HG03558 (cell line): ENCODE data around the gene ANKRD29.

Experiments used
- ATAC-seq: cut with Tn5 transposase; IDR thresholded peaks from one replicate; pipeline ENCODE4 v1.9.1; 2021; ENCODE audit warnings: moderate number of reproducible peaks; ENCODE audit not compliant: unreplicated experiment; ENCODE audit errors: extremely low read depth

The ANKRD29 gene

GRCh38 chr18:23688528-23688927, 25.8 kb upstream of the ANKRD29 start:
- no peak for ATAC-seq

GRCh38 chr18:23684515-23685197, 21.9 kb upstream of the ANKRD29 start:
- no peak for ATAC-seq

- no peak for ATAC-seq
These were observed 21.0 kb upstream of the ANKRD29 start for GRCh38 chr18:23683671-23684070.

- ATAC-seq: no peak
These were observed 20.4 kb upstream of the ANKRD29 start for GRCh38 chr18:23683155-23683554.

- no peak for ATAC-seq
These were observed 19.8 kb upstream of the ANKRD29 start for GRCh38 chr18:23682472-23682871.

GRCh38 chr18:23682045-23682444, 19.3 kb upstream of the ANKRD29 start:
- ATAC-seq: no peak

- no peak for ATAC-seq
These were observed 13.2 kb upstream of the ANKRD29 start for GRCh38 chr18:23675896-23676295.

GRCh38 chr18:23675236-23675635, 12.5 kb upstream of the ANKRD29 start:
- no peak for ATAC-seq

GRCh38 chr18:23673725-23674124, 11.0 kb upstream of the ANKRD29 start:
- ATAC-seq: no peak

- no peak for ATAC-seq
These were observed 8.9 kb upstream of the ANKRD29 start for GRCh38 chr18:23671564-23671963.

GRCh38 chr18:23669804-23670405, 7.2 kb upstream of the ANKRD29 start:
- ATAC-seq: no peak

GRCh38 chr18:23669202-23669766, 6.6 kb upstream of the ANKRD29 start:
- no peak for ATAC-seq

- ATAC-seq: no peak
These were observed 6.0 kb upstream of the ANKRD29 start for GRCh38 chr18:23668731-23669130.

GRCh38 chr18:23667114-23667513, 4.4 kb upstream of the ANKRD29 start:
- no peak for ATAC-seq

- ATAC-seq: no peak
These were observed 2.0 kb upstream of the ANKRD29 start for GRCh38 chr18:23664674-23665073.

GRCh38 chr18:23661735-23662308, 889 bp downstream of the ANKRD29 start:
- ATAC-seq: no peak

GRCh38 chr18:23658285-23658684, 4.4 kb downstream of the ANKRD29 start:
- ATAC-seq: no peak

- no peak for ATAC-seq
These were observed 10.5 kb downstream of the ANKRD29 start for GRCh38 chr18:23652232-23652631.

GRCh38 chr18:23650968-23651927, 11.5 kb downstream of the ANKRD29 start:
- no peak for ATAC-seq

GRCh38 chr18:23648940-23649607, 13.6 kb downstream of the ANKRD29 start:
- ATAC-seq: no peak
